NB4 (cell line): ENCODE measurements around the gene LRRC4.

ENCODE experiments used
- CTCF ChIP-seq: IDR thresholded peaks from one replicate; pipeline ENCODE4 v1.5.1; 2012; ENCODE audit warnings: low read depth, low read length
- POLR2A ChIP-seq: IDR thresholded peaks from 2 replicates; pipeline ENCODE4 v1.6.1; 2011; ENCODE audit warnings: mild to moderate bottlenecking; ENCODE audit not compliant: insufficient read length; ENCODE audit errors: extremely low read depth
- TF ChIP-seq, protein P1 (sequence below): IDR thresholded peaks from 2 replicates; pipeline ENCODE4 v1.6.1; 2011; ENCODE audit warnings: low read depth, low read length

DNA sequence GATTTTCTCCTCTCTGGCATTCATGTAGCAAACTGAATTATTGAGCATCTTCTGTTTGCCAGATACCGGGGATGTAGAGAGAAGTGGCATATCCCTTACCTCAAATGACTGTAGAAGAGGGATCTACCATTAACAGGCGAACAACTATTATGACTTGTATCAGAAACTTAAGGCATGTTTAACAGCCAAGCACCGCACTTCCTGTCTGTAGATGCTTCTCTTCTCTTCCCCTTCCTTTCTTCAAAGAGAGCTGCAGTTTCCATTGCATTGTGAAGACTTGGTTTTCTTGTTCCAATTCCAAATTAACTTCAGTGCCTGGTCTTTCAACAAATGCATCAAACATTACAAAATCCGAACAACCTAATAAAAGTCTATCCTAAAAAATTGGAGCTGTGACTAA lies 49.3 kb downstream of the LRRC4 start:
- TF ChIP-seq CTCF (no peak), POLR2A (no peak)
- TF ChIP-seq, protein P1, sequence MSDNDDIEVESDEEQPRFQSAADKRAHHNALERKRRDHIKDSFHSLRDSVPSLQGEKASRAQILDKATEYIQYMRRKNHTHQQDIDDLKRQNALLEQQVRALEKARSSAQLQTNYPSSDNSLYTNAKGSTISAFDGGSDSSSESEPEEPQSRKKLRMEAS: no peak
